Caco-2 (cell line): ENCODE results near the gene PID1. TPM values are rescaled to one million over a fixed set of nuclear protein-coding genes. Genes with fewer than 3 reads are reported as not detected.

ENCODE experiments used
- BruUV-seq: library from RNA; stranded (reverse); fragments of 400-500 nt; replicated peaks from 2 replicates; lab custom pipeline; 2021; lab: Mats Ljungman, UMichigan
- CTCF ChIA-PET: fragments of 300-600 bp; sonication (Branson Sonifier 250); formaldehyde crosslinking; loops from one replicate; lab custom pipeline; 2022; ENCODE audit warnings: antibody characterized with exemption; lab: Charles Lee
- POLR2A ChIA-PET: fragments of 300-600 bp; sonication (Branson Sonifier 250); formaldehyde crosslinking; loops from one replicate; lab custom pipeline; 2022; ENCODE audit warnings: antibody characterized with exemption; lab: Charles Lee
- DNase-seq, 2 experiments: peaks; one replicate each; pipeline versions ENCODE4 v3.0.0 to v3.0.0-alpha.2; 2020 to 2022
- H3K27me3 ChIP-seq: replicated peaks from 2 replicates; pipeline ENCODE4 v1.6.0; 2011; ENCODE audit warnings: low read length; ENCODE audit not compliant: control insufficient read depth, insufficient read depth
- H3K36me3 ChIP-seq: 2 replicates; pipeline ENCODE4 v1.5.1; 2011; ENCODE audit warnings: low read length; ENCODE audit not compliant: control insufficient read depth, insufficient read depth
- H3K4me1 ChIP-seq: fragments of 250-450 bp; sonication (Bioruptor Pico); 2 replicates; pipeline ENCODE4 v1.5.1; 2020; ENCODE audit warnings: mild to moderate bottlenecking
- H3K4me3 ChIP-seq: 2 replicates; pipeline ENCODE4 v1.5.1; 2011; ENCODE audit warnings: low read depth, mild to moderate bottlenecking, control low read depth, low read length
- H3K9me3 ChIP-seq: fragments of 250-450 bp; sonication (Bioruptor Pico); 2 replicates; pipeline ENCODE4 v1.5.1; 2020; ENCODE audit warnings: mild to moderate bottlenecking, moderate library complexity
- H3K27ac Mint-ChIP-seq: one replicate; pipeline ENCODE4 v1.8.0; 2022; ENCODE audit warnings: mixed read lengths; ENCODE audit not compliant: unreplicated experiment
- H3K27me3 Mint-ChIP-seq: one replicate; pipeline ENCODE4 v1.8.0; 2022; ENCODE audit warnings: mixed read lengths; ENCODE audit not compliant: insufficient read depth, unreplicated experiment
- H3K36me3 Mint-ChIP-seq: one replicate; pipeline ENCODE4 v1.8.0; 2022; ENCODE audit warnings: mild to moderate bottlenecking, mixed read lengths; ENCODE audit not compliant: insufficient read depth, unreplicated experiment
- H3K4me1 Mint-ChIP-seq: one replicate; pipeline ENCODE4 v1.8.0; 2022; ENCODE audit warnings: low read depth, mixed read lengths; ENCODE audit not compliant: unreplicated experiment
- H3K4me3 Mint-ChIP-seq: one replicate; pipeline ENCODE4 v1.8.0; 2022; ENCODE audit warnings: mild to moderate bottlenecking, moderate library complexity, mixed read lengths; ENCODE audit not compliant: unreplicated experiment
- H3K9me3 Mint-ChIP-seq: one replicate; pipeline ENCODE4 v1.8.0; 2022; ENCODE audit warnings: mixed read lengths; ENCODE audit not compliant: unreplicated experiment
- CTCF ChIP-seq, 2 experiments: fragments of 200-600 bp in 1 of 2; IDR thresholded peaks; 1 replicate in 1 of 2; 2 replicates in 1 of 2; pipeline versions ENCODE4 v1.5.1 to v1.8.0; 2011 to 2022; ENCODE audit warnings: antibody characterized with exemption in 1 of 2, control low read depth in 1 of 2, inconsistent platforms in 1 of 2, low read depth in 1 of 2, low read length in 1 of 2, mild to moderate bottlenecking in 1 of 2, moderate library complexity in 1 of 2; ENCODE audit not compliant: insufficient read depth in 1 of 2, severe bottlenecking in 1 of 2, unreplicated experiment in 1 of 2
- intact Hi-C: fragments of 100-400 bp; cut with micrococcal nuclease; formaldehyde crosslinking; loops from one replicate; pipeline ENCODE4 v1.10.0; 2022; ENCODE audit not compliant: unreplicated experiment
- total RNA-seq: library from RNA; stranded (reverse); gene quantifications from 2 replicates; pipeline ENCODE4 v1.2.3, GENCODE V29; 2022

The PID1 gene
- total RNA-seq, 1 experiment from 2014 or later = 9.8 TPM

- POLR2A ChIA-PET = no interaction called here
- H3K36me3 ChIP-seq = no peaks in the 10 kb centered on the region
- BruUV-seq = no TSS peak
- CTCF ChIA-PET = no interaction called here
- Mint-ChIP-seq H3K27ac (peak overlapping the region; percentile 64), H3K4me3 (no peak overlapping the region), H3K36me3 (no peaks in the 10 kb centered on the region), H3K27me3 (no peaks in the 10 kb centered on the region), H3K9me3 (peaks cover 9% of the 10 kb centered on the region), H3K4me1 (peaks cover 30% of the 10 kb centered on the region)
- peaks cover 16% of the 10 kb centered on the region; the same call in 1 of the 2 replicates for H3K4me1 ChIP-seq
- DNase-seq = no peak
- no peaks in the 10 kb centered on the region for H3K9me3 ChIP-seq
- H3K27me3 ChIP-seq = no peaks in the 10 kb centered on the region
- TF ChIP-seq CTCF (IDR thresholded peaks at IDR 0.05; ENCODE audit: insufficient read depth in 1 of 2, low read depth in 1 of 2, low read length in 1 of 2, severe bottlenecking in 1 of 2, unreplicated experiment in 1 of 2) = no peak
- intact Hi-C loops = loop anchor here (2.0 kb wide), 1 partner anchor 18 kb away; no protein-coding TSS in a partner anchor
- H3K4me3 ChIP-seq = no peak overlapping the region
These were observed 92.4 kb downstream of the PID1 start for GRCh38 chr2:229178706-229179105.

GRCh38 chr2:229178117-229178516 lies 93.0 kb downstream of the PID1 start:
- ChIA-PET POLR2A (no interaction called here), CTCF (no interaction called here)
- no peaks in the 10 kb centered on the region for H3K36me3 ChIP-seq
- no peak overlapping the region for H3K27ac Mint-ChIP-seq
- no peak overlapping the region for H3K4me3 Mint-ChIP-seq
- no peak for DNase-seq
- intact Hi-C loops = loop anchor here (2.0 kb wide), 1 partner anchor 17 kb away; no protein-coding TSS in a partner anchor
- no peak overlapping the region for H3K4me3 ChIP-seq
- peaks cover 18% of the 10 kb centered on the region; the same call in 1 of the 2 replicates for H3K4me1 ChIP-seq
- no peaks in the 10 kb centered on the region for H3K36me3 Mint-ChIP-seq
- H3K9me3 ChIP-seq = no peaks in the 10 kb centered on the region
- H3K27me3 ChIP-seq = no peaks in the 10 kb centered on the region
- no peaks in the 10 kb centered on the region for H3K27me3 Mint-ChIP-seq
- BruUV-seq = no TSS peak
- H3K9me3 Mint-ChIP-seq = peaks cover 9% of the 10 kb centered on the region
- H3K4me1 Mint-ChIP-seq = peaks cover 30% of the 10 kb centered on the region
- TF ChIP-seq CTCF (IDR thresholded peaks at IDR 0.05; ENCODE audit: insufficient read depth in 1 of 2, low read depth in 1 of 2, low read length in 1 of 2, severe bottlenecking in 1 of 2, unreplicated experiment in 1 of 2) = no peak

DNA sequence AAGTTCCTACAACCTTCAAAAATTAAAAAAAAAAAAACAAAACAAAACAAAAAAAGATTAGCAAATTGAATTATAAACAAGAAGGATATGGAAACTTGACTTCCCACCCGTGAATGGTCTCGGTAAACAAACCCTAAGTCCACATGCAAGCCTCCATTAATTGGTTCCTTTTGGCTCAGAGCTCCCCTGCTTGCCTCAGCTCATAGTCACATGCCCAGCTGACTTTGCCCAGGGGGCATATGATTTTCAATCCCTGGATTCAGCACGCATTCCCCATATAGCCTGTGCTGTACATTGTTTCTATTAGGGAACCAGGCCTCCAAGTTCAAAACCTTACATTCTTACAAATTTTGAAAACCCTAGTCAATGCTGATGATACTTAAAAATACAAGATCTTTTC lies 95.0 kb downstream of the PID1 start:
- intact Hi-C loops = no loop called here
- Histone ChIP-seq H3K27me3 (no peaks in the 10 kb centered on the region), H3K36me3 (no peaks in the 10 kb centered on the region), H3K4me1 (peaks cover 18% of the 10 kb centered on the region; the same call in 1 of the 2 replicates), H3K4me3 (no peak overlapping the region), H3K9me3 (no peaks in the 10 kb centered on the region)
- POLR2A ChIA-PET = no interaction called here
- no peak for TF ChIP-seq CTCF (IDR thresholded peaks at IDR 0.05; ENCODE audit: insufficient read depth in 1 of 2, low read depth in 1 of 2, low read length in 1 of 2, severe bottlenecking in 1 of 2, unreplicated experiment in 1 of 2)
- no peaks in the 10 kb centered on the region for H3K36me3 Mint-ChIP-seq
- CTCF ChIA-PET = no interaction called here
- no peaks in the 10 kb centered on the region for H3K27me3 Mint-ChIP-seq
- H3K9me3 Mint-ChIP-seq = peaks cover 9% of the 10 kb centered on the region
- H3K4me3 Mint-ChIP-seq = no peak overlapping the region
- H3K4me1 Mint-ChIP-seq = peaks cover 30% of the 10 kb centered on the region
- DNase-seq = no peak
- no TSS peak for BruUV-seq
- H3K27ac Mint-ChIP-seq = no peak overlapping the region
